ENCODE data around the gene CORO6. TPM values are rescaled to one million over a fixed set of nuclear protein-coding genes. Genes with fewer than 3 reads are reported as not detected.

CORO6 gene
- total RNA-seq, 1 donor from 2014 or later = 22.0 TPM

DNA sequence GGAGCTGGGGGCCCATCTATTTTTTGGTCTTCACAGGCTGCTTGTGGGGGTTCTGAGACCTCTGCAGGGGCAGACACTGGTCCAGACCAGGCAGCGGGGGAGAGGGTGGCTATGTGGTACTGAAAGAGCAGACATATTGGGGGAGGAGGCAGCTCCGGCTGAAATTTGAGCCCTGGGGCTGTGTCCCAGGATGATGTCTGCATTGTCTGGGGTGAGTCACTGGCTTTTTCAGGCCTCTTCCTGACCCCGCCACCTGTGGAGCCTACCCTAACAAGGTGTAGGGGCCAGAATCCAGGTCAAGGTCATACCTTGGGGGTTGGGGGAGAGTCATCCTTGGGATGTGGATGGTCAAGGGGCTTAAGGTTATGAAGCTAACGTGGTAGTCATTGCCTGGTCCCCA lies 2.4 kb downstream of the CORO6 start:
- TF ChIP-seq, protein P1, sequence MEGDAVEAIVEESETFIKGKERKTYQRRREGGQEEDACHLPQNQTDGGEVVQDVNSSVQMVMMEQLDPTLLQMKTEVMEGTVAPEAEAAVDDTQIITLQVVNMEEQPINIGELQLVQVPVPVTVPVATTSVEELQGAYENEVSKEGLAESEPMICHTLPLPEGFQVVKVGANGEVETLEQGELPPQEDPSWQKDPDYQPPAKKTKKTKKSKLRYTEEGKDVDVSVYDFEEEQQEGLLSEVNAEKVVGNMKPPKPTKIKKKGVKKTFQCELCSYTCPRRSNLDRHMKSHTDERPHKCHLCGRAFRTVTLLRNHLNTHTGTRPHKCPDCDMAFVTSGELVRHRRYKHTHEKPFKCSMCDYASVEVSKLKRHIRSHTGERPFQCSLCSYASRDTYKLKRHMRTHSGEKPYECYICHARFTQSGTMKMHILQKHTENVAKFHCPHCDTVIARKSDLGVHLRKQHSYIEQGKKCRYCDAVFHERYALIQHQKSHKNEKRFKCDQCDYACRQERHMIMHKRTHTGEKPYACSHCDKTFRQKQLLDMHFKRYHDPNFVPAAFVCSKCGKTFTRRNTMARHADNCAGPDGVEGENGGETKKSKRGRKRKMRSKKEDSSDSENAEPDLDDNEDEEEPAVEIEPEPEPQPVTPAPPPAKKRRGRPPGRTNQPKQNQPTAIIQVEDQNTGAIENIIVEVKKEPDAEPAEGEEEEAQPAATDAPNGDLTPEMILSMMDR (IDR thresholded peaks at IDR 0.05) = no peak
- no peak for DNase-seq (ENCODE audit: low spot score in 2 of 2)
- Histone ChIP-seq H3K27me3 (no peaks in the 10 kb centered on the region), H3K4me1 (peaks cover 18 to 27% of the 10 kb centered on the region in 2 donors), H3K36me3 (no peaks in the 10 kb centered on the region), H3K9me3 (no peaks in the 10 kb centered on the region), H3K4me3 (no peak overlapping the region), H3K27ac (no peak overlapping the region)
- intact Hi-C loops (cut with DNase I) = no loop called here

DNA sequence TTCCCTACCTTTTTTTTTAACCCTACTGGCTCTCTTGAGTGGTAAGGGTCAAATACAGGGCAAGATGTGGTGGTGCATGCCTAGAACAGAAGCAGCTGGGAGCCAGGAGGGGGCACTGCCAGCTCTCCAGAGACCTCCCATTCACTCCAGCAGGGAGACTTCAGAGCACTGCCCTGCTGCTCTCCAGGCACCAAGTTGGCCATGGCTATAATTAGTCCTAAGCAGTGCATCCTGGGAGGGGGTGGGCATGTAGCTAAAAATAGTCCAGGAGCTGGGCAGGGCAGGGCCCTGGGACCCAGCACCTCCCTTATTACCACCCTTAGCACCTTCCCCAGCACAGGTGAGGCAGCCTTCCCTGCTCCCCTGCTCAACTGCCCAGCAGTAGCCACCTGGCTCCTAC lies 3.5 kb downstream of the CORO6 start:
- Histone ChIP-seq H3K36me3 (no peaks in the 10 kb centered on the region), H3K4me3 (no peak overlapping the region), H3K27ac (no peak overlapping the region), H3K4me1 (peaks cover 18 to 29% of the 10 kb centered on the region in 2 donors), H3K27me3 (no peaks in the 10 kb centered on the region), H3K9me3 (no peaks in the 10 kb centered on the region)
- TF ChIP-seq, protein P1 (IDR thresholded peaks at IDR 0.05) = peak in 2 of 3 experiments; percentile 17 to 20
- intact Hi-C loops (cut with DNase I) = loop anchor here (2.0 kb wide), 1 partner anchor 160 kb away; no protein-coding TSS in a partner anchor
- no peak for DNase-seq (ENCODE audit: low spot score in 2 of 2)

DNA sequence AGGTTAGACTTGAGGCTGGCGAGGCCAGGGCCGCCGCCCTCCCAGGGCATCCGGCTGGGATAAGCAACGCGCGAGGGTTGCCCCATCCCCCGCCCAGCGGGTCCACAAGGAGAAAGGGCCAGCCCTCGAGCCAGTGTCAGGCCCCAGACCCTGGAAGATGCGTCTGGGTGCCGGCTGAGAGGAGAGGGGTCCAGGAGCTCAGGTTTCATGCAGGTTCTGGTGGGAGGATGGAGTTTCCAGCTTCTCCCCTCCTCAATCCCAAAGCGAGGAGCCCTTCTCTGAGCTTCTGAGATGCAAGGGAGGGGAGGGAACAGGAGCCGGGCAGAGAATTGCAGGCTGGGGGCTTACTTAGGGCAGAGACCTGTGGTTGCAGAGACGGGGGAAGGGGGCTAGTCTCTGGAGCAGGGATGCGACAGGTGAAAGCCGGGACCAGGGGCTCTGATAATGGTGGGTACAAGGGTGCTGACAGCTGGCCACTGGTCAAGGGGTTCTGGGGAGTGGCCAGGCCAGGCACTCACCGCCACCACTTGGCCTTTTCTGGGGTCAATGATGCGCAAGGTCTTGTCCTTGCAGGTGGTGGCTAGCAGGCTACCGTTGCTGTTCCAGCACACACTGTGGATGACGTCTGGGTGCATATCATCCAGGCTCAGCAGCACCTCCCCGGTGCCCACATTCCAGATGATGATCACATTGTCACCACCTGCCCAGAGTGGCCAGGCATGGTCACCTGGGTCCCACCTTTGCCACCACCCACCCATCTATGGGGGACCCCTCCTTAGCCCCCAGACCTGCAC lies 4.2 kb downstream of the CORO6 start:
- intact Hi-C loops (cut with DNase I) = loop anchor here (2.0 kb wide), 1 partner anchor 160 kb away; no protein-coding TSS in a partner anchor
- no peak for DNase-seq (ENCODE audit: low spot score in 2 of 2)

DNA sequence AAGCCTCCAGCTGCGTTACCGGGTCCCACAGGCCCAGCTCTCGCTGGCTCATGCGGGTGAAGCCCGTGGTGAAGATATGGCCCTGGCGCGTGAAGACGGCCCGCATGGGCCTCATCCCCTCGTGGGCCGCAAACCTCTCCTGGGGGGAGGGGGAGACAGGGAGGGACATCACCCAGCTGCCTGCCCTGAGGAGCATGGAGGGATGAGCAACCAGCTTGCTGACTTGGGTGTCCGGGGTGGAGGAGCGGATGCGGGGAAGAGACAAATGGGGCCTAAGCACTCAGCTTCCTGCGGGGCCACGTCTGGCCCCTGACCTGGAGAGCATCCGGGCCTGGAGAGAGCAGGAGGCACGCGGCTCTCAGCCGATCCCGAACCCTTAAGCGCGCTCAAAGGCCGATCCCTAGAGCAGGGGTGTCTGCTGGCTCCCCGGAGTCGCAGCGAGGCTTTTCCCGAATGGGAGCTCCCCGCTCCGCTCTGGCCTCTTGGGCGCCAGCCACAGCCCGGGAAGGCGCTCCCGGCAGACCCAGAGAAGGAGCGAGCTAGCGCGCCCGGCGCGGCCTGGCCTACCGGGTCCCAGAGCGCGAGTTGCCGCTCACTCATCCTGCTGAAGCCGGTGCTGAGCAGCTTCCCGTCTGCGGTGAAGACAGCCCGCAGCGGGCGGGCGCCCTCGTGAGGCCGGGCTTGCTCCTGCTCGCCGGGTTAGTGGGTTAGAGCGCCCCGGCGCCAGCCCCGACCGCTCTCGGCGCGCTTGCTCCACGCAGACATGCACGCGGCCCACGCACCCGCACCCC lies 5.0 kb downstream of the CORO6 start:
- TF ChIP-seq, protein P1 (IDR thresholded peaks at IDR 0.05) = peak; percentile 48 to 66 (median 58)
- intact Hi-C loops (cut with DNase I) = loop anchor here (1.0 to 2.0 kb wide), 2 partner anchors 37 to 161 kb away; no protein-coding TSS in a partner anchor
- H3K36me3 ChIP-seq = no peaks in the 10 kb centered on the region
- peaks cover 20 to 38% of the 10 kb centered on the region in 2 donors for H3K4me1 ChIP-seq
- no peaks in the 10 kb centered on the region for H3K9me3 ChIP-seq
- DNase-seq (ENCODE audit: low spot score in 2 of 2) = peak; percentile 46 to 85
- no peaks in the 10 kb centered on the region for H3K27me3 ChIP-seq
- no peak overlapping the region for H3K27ac ChIP-seq
- peak overlapping the region; percentile 27 to 62 for H3K4me3 ChIP-seq

More for the DNA sequence above, 4.2 kb downstream of the CORO6 start:
- TF ChIP-seq, protein P1 (IDR thresholded peaks at IDR 0.05) = no peak
- Histone ChIP-seq H3K27me3 (no peaks in the 10 kb centered on the region), H3K4me1 (peaks cover 20 to 35% of the 10 kb centered on the region in 2 donors), H3K9me3 (no peaks in the 10 kb centered on the region), H3K4me3 (peak overlapping the region in 1 of 2 donors; percentile 62), H3K36me3 (no peaks in the 10 kb centered on the region), H3K27ac (no peak overlapping the region)

DNA sequence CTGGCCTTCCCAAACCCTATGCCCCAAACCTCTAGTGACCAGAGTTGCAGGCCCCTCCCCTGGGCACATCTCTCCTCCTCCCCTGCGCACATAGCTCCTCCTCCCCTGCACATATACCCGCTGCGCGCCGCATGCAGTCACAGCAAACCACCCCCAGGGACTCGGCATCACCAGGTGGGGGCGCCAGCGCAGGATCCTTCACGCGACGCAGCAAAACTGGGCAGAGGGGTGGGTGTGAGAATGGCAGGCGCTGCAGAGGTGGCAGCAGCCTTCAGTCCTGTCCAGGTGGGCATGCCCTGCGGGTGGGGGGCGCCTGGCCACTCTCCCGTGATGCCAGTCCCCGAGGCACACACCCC lies 5.6 kb downstream of the CORO6 start:
- Histone ChIP-seq H3K4me3 (peak overlapping the region; percentile 27 to 62), H3K4me1 (peaks cover 18 to 38% of the 10 kb centered on the region in 2 donors), H3K27ac (no peak overlapping the region), H3K9me3 (no peaks in the 10 kb centered on the region), H3K36me3 (no peaks in the 10 kb centered on the region), H3K27me3 (no peaks in the 10 kb centered on the region)
- intact Hi-C loops (cut with DNase I) = loop anchor here (1.0 kb wide), 1 partner anchor 37 kb away; no protein-coding TSS in a partner anchor
- DNase-seq (ENCODE audit: low spot score in 2 of 2) = peak; percentile 54 to 90
- TF ChIP-seq, protein P1 (IDR thresholded peaks at IDR 0.05) = peak; percentile 64 to 72 (median 67)

All from ascending aorta (tissue), 2 donors.